ENCODE measurements around the gene TTC39B.

DNA sequence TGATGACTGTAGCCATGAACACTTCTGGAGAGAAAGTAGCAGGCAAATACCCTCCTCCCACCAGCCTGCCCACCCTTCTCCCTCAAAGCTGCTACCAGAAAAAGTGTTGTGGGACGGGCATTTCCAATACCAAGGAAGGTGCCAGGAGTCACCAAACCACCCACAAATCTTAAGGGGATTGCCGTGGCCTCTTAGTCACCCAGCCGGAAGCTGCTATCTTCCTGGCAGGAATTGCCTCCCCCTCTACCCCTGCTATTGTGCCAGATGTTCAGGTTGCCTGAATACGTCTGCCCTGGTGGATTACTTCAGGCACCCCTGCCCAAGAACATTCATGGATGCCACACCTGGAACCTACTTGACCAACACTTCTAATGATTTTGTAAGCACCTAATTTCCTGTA is 156.1 kb downstream of the TTC39B start:
- TF ChIP-seq GATA3 (IDR thresholded peaks at IDR 0.05; ENCODE audit: low read depth, low read length) (no peak), GATA2 (IDR thresholded peaks at IDR 0.05; ENCODE audit: low read depth, low read length) (no peak)

Data from SH-SY5Y (cell line).